HepG2 (cell line): ENCODE measurements around the gene NUDT2. TPM values are rescaled to one million over a fixed set of nuclear protein-coding genes. Genes with fewer than 3 reads are reported as not detected.

Source experiments
- ATAC-seq: fragments of 200-7000 bp; cut with Tn5 transposase; 3 replicates; pipeline ENCODE4 v1.9.1; 2020; ENCODE audit warnings: mild to moderate bottlenecking, moderate library complexity
- BruUV-seq: library from RNA; stranded (reverse); fragments of 400-500 nt; replicated peaks from 2 replicates; lab custom pipeline; 2021; lab: Mats Ljungman, UMichigan
- CTCF ChIA-PET: fragments of 300-600 bp; formaldehyde crosslinking; extraction: SDS; loops from one replicate; lab custom pipeline; 2021; ENCODE audit warnings: low total read pairs, inconsistent platforms, low intra/inter-chr PET ratio; lab: Yijun Ruan, JAX
- POLR2A ChIA-PET: fragments of 350-600 bp; sonication (Branson Sonifier 250); formaldehyde crosslinking; loops from one replicate; lab custom pipeline; 2020; ENCODE audit warnings: antibody characterized with exemption, inconsistent platforms; lab: Yijun Ruan, JAX
- DNase-seq: peaks from one replicate; pipeline ENCODE4 v3.0.0-alpha.2; 2015; ENCODE audit warnings: low spot score
- FAIRE-seq: peaks from 3 replicates; lab custom pipeline; 2011; peaks lifted over from hg19 to GRCh38; lab: Jason Lieb, UNC
- H2AFZ ChIP-seq: one replicate; pipeline ENCODE4 v1.6.1; 2011; ENCODE audit warnings: low read length, inconsistent platforms
- H3K27ac ChIP-seq: fragments of 300-600 bp; 3 replicates; pipeline ENCODE4 v1.8.0; 2011; ENCODE audit warnings: mixed run types, mild to moderate bottlenecking, mixed read lengths, low read length, inconsistent platforms; ENCODE audit not compliant: insufficient read depth; ENCODE audit errors: extremely low read length
- H3K27me3 ChIP-seq, 2 experiments: fragments of 200-600 bp in 1 of 2; 2 replicates in 1 of 2; 3 replicates in 1 of 2; pipeline versions ENCODE4 v1.6.0 to v1.8.0; 2011; ENCODE audit warnings: low read length in 2 of 2, mild to moderate bottlenecking in 2 of 2, moderate library complexity in 2 of 2, inconsistent platforms in 1 of 2; ENCODE audit not compliant: insufficient read depth in 2 of 2, control insufficient read depth in 1 of 2
- H3K36me3 ChIP-seq, 2 experiments: fragments of 200-600 bp in 1 of 2; replicated peaks in 1 of 2; 2 replicates in 1 of 2; 3 replicates in 1 of 2; pipeline versions ENCODE4 v1.5.1 to v1.8.0; 2011; ENCODE audit warnings: low read length in 2 of 2, inconsistent platforms in 1 of 2; ENCODE audit not compliant: insufficient read depth in 2 of 2, control insufficient read depth in 1 of 2
- H3K4me1 ChIP-seq: 2 replicates; pipeline ENCODE4 v1.5.1; 2012; ENCODE audit warnings: low read length, inconsistent platforms; ENCODE audit not compliant: insufficient read depth
- H3K4me2 ChIP-seq: 2 replicates; pipeline ENCODE4 v1.6.0; 2011; ENCODE audit warnings: low read depth, low read length, inconsistent platforms
- H3K4me3 ChIP-seq, 3 experiments: fragments of 200-600 bp in 1 of 3; sonication (generic), shearing (Covaris generic) in 1 of 3; replicated peaks in 1 of 3; 2 replicates each; pipeline ENCODE4 v1.5.1; 2011 to 2016; ENCODE audit warnings: low read length in 3 of 3, inconsistent platforms in 2 of 3, low read depth in 2 of 3, mild to moderate bottlenecking in 2 of 3, control low read depth in 1 of 3, mixed read lengths in 1 of 3; ENCODE audit not compliant: insufficient read depth in 1 of 3
- H3K79me2 ChIP-seq: one replicate; pipeline ENCODE4 v1.6.1; 2011; ENCODE audit warnings: low read length, inconsistent platforms; ENCODE audit not compliant: insufficient read depth
- H3K9ac ChIP-seq: 2 replicates; pipeline ENCODE4 v1.6.0; 2011; ENCODE audit warnings: mild to moderate bottlenecking, low read depth, low read length, inconsistent platforms; ENCODE audit not compliant: insufficient read depth
- H3K9me3 ChIP-seq: 2 replicates; pipeline ENCODE4 v1.5.1; 2012; ENCODE audit warnings: mild to moderate bottlenecking, low read length
- H4K20me1 ChIP-seq: 2 replicates; pipeline ENCODE4 v1.6.0; 2011; ENCODE audit warnings: inconsistent platforms, mild to moderate bottlenecking, low read length, moderate library complexity; ENCODE audit not compliant: insufficient read depth
- BRF2 ChIP-seq: sonication (generic); formaldehyde crosslinking; IDR thresholded peaks from 2 replicates; pipeline ENCODE4 v1.8.1; 2022; ENCODE audit warnings: mild to moderate bottlenecking, missing genetic modification reagents
- FOXA1 ChIP-seq, 2 experiments: fragments of 450-650 bp in 1 of 2; sonication (generic) in 1 of 2; formaldehyde crosslinking in 1 of 2; IDR thresholded peaks; 2 replicates each; pipeline versions ENCODE4 v1.4.0 to v1.6.1; 2016 to 2020; ENCODE audit warnings: missing genetic modification reagents in 1 of 2
- FOXO4 ChIP-seq: sonication (generic); formaldehyde crosslinking; conservative IDR thresholded peaks from 2 replicates; pipeline ENCODE4 v1.8.1; 2023; ENCODE audit warnings: missing genetic modification reagents
- HOXA5 ChIP-seq: sonication (generic); formaldehyde crosslinking; IDR thresholded peaks from 2 replicates; pipeline ENCODE4 v1.4.0; 2020; ENCODE audit warnings: missing genetic modification reagents
- LRRFIP1 ChIP-seq: sonication (generic); formaldehyde crosslinking; conservative IDR thresholded peaks from 2 replicates; pipeline ENCODE4 v1.4.0; 2020; ENCODE audit warnings: missing genetic modification reagents
- SETDB1 ChIP-seq: sonication (generic); formaldehyde crosslinking; IDR thresholded peaks from 2 replicates; pipeline ENCODE4 v1.5.1; 2020; ENCODE audit warnings: missing genetic modification reagents, mild to moderate bottlenecking, borderline replicate concordance
- ZNF354B ChIP-seq: sonication (generic); formaldehyde crosslinking; IDR thresholded peaks from 2 replicates; pipeline ENCODE4 v1.8.0; 2022; ENCODE audit warnings: mild to moderate bottlenecking, missing genetic modification reagents
- ZNF468 ChIP-seq: sonication (generic); formaldehyde crosslinking; IDR thresholded peaks from 2 replicates; pipeline ENCODE4 v1.8.0; 2022; ENCODE audit warnings: mild to moderate bottlenecking, moderate library complexity, missing genetic modification reagents
- WGBS: methylation state at CpG from one replicate; pipeline ENCODE4 v1.1.6; 2017; ENCODE audit warnings: low lambda C conversion rate; 5-methylcytosine and 5-hydroxymethylcytosine counted together
- in situ Hi-C: cut with HindIII; loops from 2 replicates; pipeline ENCODE4 v1.10.0; 2017; ENCODE audit warnings: low pct_unique_long_range_greater_than_20kb; ENCODE audit not compliant: extremely low pct_ligation_motif_present
- intact Hi-C: fragments of 100-400 bp; cut with micrococcal nuclease; formaldehyde crosslinking; loops from one replicate; pipeline ENCODE4 v1.10.0; 2022; ENCODE audit not compliant: unreplicated experiment
- polyA plus RNA-seq, 8 experiments: library from polyadenylated mRNA; depleted of rRNA in 3 of 8; stranded (reverse) in 7 of 8; unstranded in 1 of 8; fragments of >200 nt; fragmentation: Illumina TruSeq in 4 of 8; extraction: Trizol in 4 of 8; gene quantifications; 2 replicates each; pipeline versions ENCODE4 v1.2.1 to v1.2.3, GENCODE V29; 2011 to 2016; ENCODE audit warnings: low read depth in 4 of 8, missing spikeins in 1 of 8, mixed read lengths in 1 of 8; ENCODE audit not compliant: insufficient read depth in 1 of 8
- total RNA-seq, 5 experiments: library from RNA; depleted of rRNA; stranded (reverse); fragments of >200 nt; fragmentation: Illumina TruSeq; extraction: Trizol; gene quantifications; 2 replicates each; pipeline ENCODE4 v1.2.3, GENCODE V29; 2016; ENCODE audit warnings: low read depth in 1 of 5

NUDT2 gene
- total and polyA plus RNA-seq, 2 of the 13 experiments (the other 11 are each of a cell fraction or from before 2014, with no cell fraction given), result 19.9 to 24.6 TPM

- TF ChIP-seq LRRFIP1 (CRISPR knock-in tag), result no peak
- TF ChIP-seq ZNF354B (CRISPR knock-in tag), result no peak
These were observed 52.7 kb downstream of the NUDT2 start (continued) for GRCh38 chr9:34382054-34382453.

- Histone ChIP-seq H3K4me3 (no peak overlapping the region), H2AFZ (no peak overlapping the region), H3K4me2 (no peak overlapping the region), H3K36me3 (no peaks in the 10 kb centered on the region), H4K20me1 (no peaks in the 10 kb centered on the region), H3K27ac (no peak overlapping the region), H3K4me1 (peaks cover 54% of the 10 kb centered on the region), H3K27me3 (no peaks in the 10 kb centered on the region; a peak in 1 of 5 replicates), H3K9me3 (no peaks in the 10 kb centered on the region), H3K9ac (no peak overlapping the region), H3K79me2 (no peaks in the 10 kb centered on the region)
- WGBS, result 58% methylated on average over 3 of the region's 3 CpGs
- intact Hi-C loops, result no loop called here
- ChIA-PET CTCF (no interaction called here), POLR2A (no interaction called here)
- TF ChIP-seq SETDB1 (CRISPR knock-in tag) (no peak), BRF2 (CRISPR knock-in tag) (no peak), FOXA1 (IDR thresholded peaks at IDR 0.05) (no peak), FOXA1 (CRISPR knock-in tag; IDR thresholded peaks at IDR 0.05) (no peak), FOXO4 (CRISPR knock-in tag) (no peak), HOXA5 (CRISPR knock-in tag) (no peak), ZNF468 (CRISPR knock-in tag) (no peak)
- ATAC-seq, result no peak
- BruUV-seq, result no TSS peak
- in situ Hi-C loops, result no loop called here
- DNase-seq, result no peak
- no peak for FAIRE-seq
These were observed 53.5 kb downstream of the NUDT2 start for GRCh38 chr9:34382879-34383278.
